GM12874 (cell line): Measurements from ENCODE around the gene DUSP22.

Experiments used
- CTCF ChIP-seq: IDR thresholded peaks from 2 replicates; pipeline ENCODE4 v1.5.1; 2011; ENCODE audit warnings: low read depth, mild to moderate bottlenecking, control low read depth, low read length, moderate library complexity; ENCODE audit not compliant: insufficient read depth

Gene DUSP22

DNA sequence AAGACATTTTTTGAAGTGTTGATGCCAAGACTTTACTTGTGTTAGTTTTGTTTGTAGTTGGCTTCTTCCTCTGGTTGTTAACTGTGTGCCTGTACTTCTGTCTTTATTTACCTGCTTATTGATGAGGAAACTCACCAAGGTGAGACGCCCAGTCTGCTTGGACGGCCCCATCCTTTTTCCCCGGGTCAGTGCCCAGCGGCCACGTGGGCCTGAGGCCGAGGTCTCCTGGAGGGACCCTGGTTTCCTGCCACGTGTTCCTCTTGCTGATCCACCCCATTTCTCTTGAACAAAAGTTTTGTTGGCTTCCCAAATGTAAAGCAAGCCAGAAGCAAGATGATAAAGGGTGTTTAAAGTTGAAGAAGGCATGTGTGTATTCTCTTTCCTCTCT, 24.8 kb downstream of the DUSP22 start:
- no peak for TF ChIP-seq CTCF

DNA sequence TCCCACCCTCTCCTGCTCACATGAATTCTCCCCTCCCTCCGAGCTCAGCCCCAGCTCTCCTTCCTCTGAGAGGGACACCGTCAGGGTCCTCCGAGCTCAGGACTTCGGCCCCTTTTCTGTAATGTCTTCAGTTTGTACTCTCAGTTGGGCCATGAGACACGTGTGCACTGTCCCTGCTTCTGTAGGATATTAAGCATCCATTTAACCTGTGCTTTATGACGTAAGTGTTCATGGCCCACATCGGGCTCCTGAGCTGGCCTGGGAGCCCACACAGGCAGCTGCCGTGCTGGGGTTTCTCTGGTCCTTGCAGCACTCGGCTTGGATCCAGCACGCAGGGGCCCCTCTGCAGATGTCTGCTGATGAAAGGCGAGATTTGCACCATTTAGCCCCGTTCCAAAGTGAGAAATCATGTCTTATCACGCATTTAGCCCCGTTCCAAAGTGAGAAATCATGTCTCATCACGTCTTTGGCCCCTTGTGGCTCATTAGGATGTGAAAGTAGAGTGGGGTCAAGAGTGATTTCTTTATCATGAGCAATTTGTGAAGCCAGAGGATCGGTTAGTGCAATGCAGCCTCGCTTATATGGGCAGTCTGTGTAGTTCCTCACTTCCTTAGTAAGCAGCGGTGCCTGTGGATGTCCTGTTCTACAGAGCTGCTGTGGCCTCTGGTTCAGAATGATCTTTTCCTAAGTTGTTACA, 25.3 kb downstream of the DUSP22 start:
- no peak for TF ChIP-seq CTCF

DNA sequence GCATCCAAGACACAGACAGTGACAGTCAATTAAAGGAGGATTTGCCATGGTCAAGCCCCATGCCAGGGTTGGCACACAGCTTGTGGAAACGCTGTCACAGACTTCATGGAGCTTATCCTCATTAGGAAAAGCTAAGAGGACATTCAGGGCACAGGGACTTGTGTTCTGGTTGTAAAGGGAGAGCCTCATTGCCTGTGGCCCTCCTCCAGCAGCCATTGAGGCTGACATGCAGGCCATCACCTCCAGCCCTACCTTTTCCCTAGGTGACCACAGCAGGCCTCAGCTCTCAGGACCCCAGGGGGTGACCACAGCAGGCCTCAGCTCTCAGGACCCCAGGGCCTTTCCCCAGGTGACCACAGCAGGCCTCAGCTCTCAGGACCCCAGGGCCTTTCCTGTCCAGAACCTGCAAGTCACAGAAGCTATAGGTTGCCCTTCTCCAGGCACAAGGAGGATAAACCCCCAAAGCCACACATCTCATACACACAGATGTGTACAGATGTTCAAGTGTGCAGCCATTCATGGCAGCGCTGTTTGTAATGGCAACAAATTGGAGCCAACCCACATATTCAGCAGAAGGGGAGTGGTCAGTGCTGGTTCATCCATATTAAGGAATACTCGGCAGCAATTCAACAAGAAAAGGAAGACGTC, 26.1 kb downstream of the DUSP22 start:
- no peak for TF ChIP-seq CTCF

GRCh38 chr6:319177-320131, 27.2 kb downstream of the DUSP22 start:
- TF ChIP-seq CTCF = no peak

- TF ChIP-seq CTCF = no peak
Observed at GRCh38 chr6:320351-321157, 28.3 kb downstream of the DUSP22 start.

DNA sequence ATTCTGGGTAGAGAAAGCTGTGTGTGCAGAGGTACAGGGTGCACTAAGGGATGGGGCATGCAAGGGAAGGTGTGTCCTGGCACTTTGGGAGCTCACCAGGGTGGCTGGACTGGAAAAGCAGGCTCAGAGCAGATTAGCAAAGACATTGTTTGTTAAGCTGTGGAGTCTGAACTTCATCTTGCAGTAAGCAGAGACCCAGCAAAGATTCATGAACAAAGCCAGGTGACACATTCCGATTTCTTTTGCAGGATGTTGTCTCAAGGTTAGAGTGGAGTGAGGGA, 28.8 kb downstream of the DUSP22 start:
- TF ChIP-seq CTCF = no peak
